ENCODE results near the gene OR14K1. TPM values are rescaled to one million over a fixed set of nuclear protein-coding genes. Genes with fewer than 3 reads are reported as not detected.
"Not testable (repeated sequence)": the region's sequence is repeated elsewhere in the genome, so short reads cannot be mapped to it uniquely, and the experiment has no call there.

The OR14K1 gene
- not detected for polyA plus RNA-seq (ENCODE audit: insufficient read length in 3 of 3)

- DNase-seq (ENCODE audit: low read depth in 3 of 3, low spot score in 2 of 3): no peak
These were observed at the start of gene OR14K1 for GRCh38 chr1:247738315-247738714. Gene OR14K1, plus strand, starts transcription at chr1:247738615. Its CDS starts 0 bp downstream, at chr1:247738615.

- DNase-seq (ENCODE audit: low read depth in 3 of 3, low spot score in 2 of 3): no peak
These were observed 37.1 kb upstream of the OR14K1 start for GRCh38 chr1:247701338-247701737.

- not testable (repeated sequence) for DNase-seq (ENCODE audit: low read depth in 3 of 3, low spot score in 2 of 3)
These were observed 27.7 kb upstream of the OR14K1 start for GRCh38 chr1:247710681-247711080.

- no peak for DNase-seq (ENCODE audit: low read depth in 3 of 3, low spot score in 2 of 3)
These were observed 24.7 kb upstream of the OR14K1 start for GRCh38 chr1:247713753-247714152.

GRCh38 chr1:247716546-247716945 is 21.9 kb upstream of the OR14K1 start, which contains the start of gene OR6F1:
Gene OR6F1, minus strand, starts transcription at chr1:247716646. Its CDS starts 3,891 bp downstream, at chr1:247712755.
- DNase-seq (ENCODE audit: low read depth in 3 of 3, low spot score in 2 of 3): no peak

- no peak for DNase-seq (ENCODE audit: low read depth in 3 of 3, low spot score in 2 of 3)
These were observed 17.2 kb upstream of the OR14K1 start for GRCh38 chr1:247721222-247721621.

GRCh38 chr1:247740721-247741120 is 2.3 kb downstream of the OR14K1 start:
- DNase-seq (ENCODE audit: low read depth in 3 of 3, low spot score in 2 of 3): no peak

- no peak for DNase-seq (ENCODE audit: low read depth in 3 of 3, low spot score in 2 of 3)
These were observed 3.3 kb downstream of the OR14K1 start for GRCh38 chr1:247741756-247742155.

GRCh38 chr1:247742215-247742760 is 3.9 kb downstream of the OR14K1 start:
- not testable (repeated sequence) for DNase-seq (ENCODE audit: low read depth in 3 of 3, low spot score in 2 of 3)

GRCh38 chr1:247746391-247746935 is 8.0 kb downstream of the OR14K1 start:
- DNase-seq (ENCODE audit: low read depth in 3 of 3, low spot score in 2 of 3): no peak

- DNase-seq (ENCODE audit: low read depth in 3 of 3, low spot score in 2 of 3): no peak
These were observed 9.2 kb downstream of the OR14K1 start for GRCh38 chr1:247747616-247748015.

- no peak for DNase-seq (ENCODE audit: low read depth in 3 of 3, low spot score in 2 of 3)
These were observed 9.6 kb downstream of the OR14K1 start, which contains the start of gene OR14A2 for GRCh38 chr1:247748041-247748440. Gene OR14A2, minus strand, starts transcription at chr1:247748141.

GRCh38 chr1:247749870-247750269 is 11.5 kb downstream of the OR14K1 start:
- DNase-seq (ENCODE audit: low read depth in 3 of 3, low spot score in 2 of 3): no peak

GRCh38 chr1:247754311-247754710 is 15.9 kb downstream of the OR14K1 start:
- not testable (repeated sequence) for DNase-seq (ENCODE audit: low read depth in 3 of 3, low spot score in 2 of 3)

- DNase-seq (ENCODE audit: low read depth in 3 of 3, low spot score in 2 of 3): no peak
These were observed 22.0 kb downstream of the OR14K1 start, which contains the start of gene OR1C1 for GRCh38 chr1:247760456-247760855. Gene OR1C1, minus strand, starts transcription at chr1:247760556. Its CDS starts 2,150 bp downstream, at chr1:247758406.

- no peak for DNase-seq (ENCODE audit: low read depth in 3 of 3, low spot score in 2 of 3)
These were observed 31.2 kb downstream of the OR14K1 start for GRCh38 chr1:247769603-247770002.

Other genes starting within 250 kb of the OR14K1 start
- gene OR2C3, start 202.2 kb upstream of the OR14K1 start, polyA plus RNA-seq (ENCODE audit: insufficient read length in 3 of 3): 1 to 10 TPM in 1 of 3 donors, under 1 TPM in 2; 0.48 to 1.3 (median 0.71) TPM
- gene GCSAML, start 189.5 kb upstream of the OR14K1 start, polyA plus RNA-seq (ENCODE audit: insufficient read length in 3 of 3): 1 to 10 TPM in 1 of 3 donors, under 1 TPM in 2; 0.69 to 1.1 (median 0.71) TPM
- gene OR2G2, start 150.3 kb upstream of the OR14K1 start, polyA plus RNA-seq (ENCODE audit: insufficient read length in 3 of 3): not detected
- gene OR2G3, start 133.0 kb upstream of the OR14K1 start, polyA plus RNA-seq (ENCODE audit: insufficient read length in 3 of 3): not detected
- not detected for gene OR13G1, start 58.9 kb upstream of the OR14K1 start, polyA plus RNA-seq (ENCODE audit: insufficient read length in 3 of 3)
- not detected for gene OR6F1, start 22.0 kb upstream of the OR14K1 start, polyA plus RNA-seq (ENCODE audit: insufficient read length in 3 of 3)
- gene OR14A2, start 9.5 kb downstream of the OR14K1 start, polyA plus RNA-seq (ENCODE audit: insufficient read length in 3 of 3): not detected
- gene OR1C1, start 21.9 kb downstream of the OR14K1 start, polyA plus RNA-seq (ENCODE audit: insufficient read length in 3 of 3): under 1 TPM in 1 of 3 donors, not detected in 2; 0.12 TPM
- not detected for gene OR14A16, start 85.5 kb downstream of the OR14K1 start, polyA plus RNA-seq (ENCODE audit: insufficient read length in 3 of 3)
- gene OR11L1, start 103.3 kb downstream of the OR14K1 start, polyA plus RNA-seq (ENCODE audit: insufficient read length in 3 of 3): not detected
- 1 to 10 TPM; 1.2 to 1.6 (median 1.5) TPM for gene TRIM58, start 118.6 kb downstream of the OR14K1 start, polyA plus RNA-seq (ENCODE audit: insufficient read length in 3 of 3)
- gene OR2W3, start 157.0 kb downstream of the OR14K1 start, polyA plus RNA-seq (ENCODE audit: insufficient read length in 3 of 3): under 1 TPM in 2 of 3 donors, not detected in 1; 0.47 to 0.50 TPM
- not detected for gene OR2T8, start 181.6 kb downstream of the OR14K1 start, polyA plus RNA-seq (ENCODE audit: insufficient read length in 3 of 3)
- not detected for gene OR2AJ1, start 186.3 kb downstream of the OR14K1 start, polyA plus RNA-seq (ENCODE audit: insufficient read length in 3 of 3)
- not detected for gene OR2L8, start 210.2 kb downstream of the OR14K1 start, polyA plus RNA-seq (ENCODE audit: insufficient read length in 3 of 3)
- not detected for gene OR2AK2, start 226.6 kb downstream of the OR14K1 start, polyA plus RNA-seq (ENCODE audit: insufficient read length in 3 of 3)